Fibroblast of skin of left quadriceps (primary cell): Measurements from ENCODE around the gene ZBTB26.
"Not testable (repeated sequence)": the region's sequence is repeated elsewhere in the genome, so short reads cannot be mapped to it uniquely, and the experiment has no call there.

ENCODE experiments used
- DNase-seq, 2 experiments: peaks; one replicate each; pipeline ENCODE4 v3.0.0-alpha.2; 2013; ENCODE audit warnings: low read depth in 2 of 2

ZBTB26 gene

GRCh38 chr9:122929796-122930354 is 1.4 kb downstream of the ZBTB26 start:
- DNase-seq: no peak

GRCh38 chr9:122923947-122924346 is 7.4 kb downstream of the ZBTB26 start:
- no peak for DNase-seq

DNA sequence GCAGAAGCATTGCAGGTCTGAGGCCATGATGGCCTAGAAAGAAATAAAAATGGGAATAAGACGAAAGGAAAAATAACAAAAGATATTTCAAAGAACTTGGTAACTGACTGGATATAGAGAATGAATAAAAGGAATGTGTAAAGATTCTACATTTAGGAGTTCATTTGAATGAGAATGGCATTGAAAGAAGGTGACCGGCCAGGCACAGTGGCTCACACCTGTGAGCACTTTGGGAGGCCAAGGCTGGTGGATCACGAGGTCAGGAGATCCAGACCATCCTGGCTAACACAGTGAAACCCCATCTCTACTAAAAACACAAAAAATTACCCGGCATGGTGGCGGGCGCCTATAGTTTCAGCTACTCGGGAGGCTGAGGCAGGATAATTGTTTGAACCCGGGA is 8.6 kb downstream of the ZBTB26 start:
- DNase-seq: no peak

- no peak for DNase-seq
Observed at GRCh38 chr9:122918310-122918709, 13.0 kb downstream of the ZBTB26 start.

- peak; percentile 66 to 67 for DNase-seq
Observed at GRCh38 chr9:122912964-122913673, 18.2 kb downstream of the ZBTB26 start, which contains the start of gene ZBTB6. Gene ZBTB6 (minus strand): TSS chr9:122913323. CDS start chr9:122912072, 1,251 bp downstream.

- no peak for DNase-seq
Observed at GRCh38 chr9:122912671-122912963, 18.7 kb downstream of the ZBTB26 start.

DNA sequence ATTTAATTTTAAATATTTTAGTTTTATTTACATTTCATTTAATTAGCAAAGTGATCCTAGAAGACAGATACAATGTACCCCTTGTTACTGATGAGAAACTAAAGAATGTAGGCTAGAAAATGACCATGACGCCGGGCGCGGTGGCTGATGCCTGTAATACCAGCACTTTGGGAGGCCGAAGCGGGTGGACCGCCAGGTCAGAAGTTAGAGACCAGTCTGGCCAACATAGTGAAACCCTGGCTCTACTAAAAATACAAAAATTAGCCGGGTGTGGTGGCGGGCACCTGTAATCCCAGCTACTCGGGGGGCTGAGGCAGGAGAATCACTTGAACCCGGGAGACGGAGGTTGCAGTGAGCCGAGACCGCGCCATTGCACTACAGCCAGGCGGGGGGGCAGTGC is 25.2 kb downstream of the ZBTB26 start:
- not testable (repeated sequence) for DNase-seq

GRCh38 chr9:122904823-122905710 is 26.2 kb downstream of the ZBTB26 start, which contains the start of gene RC3H2:
Gene RC3H2 (minus strand): TSS chr9:122905359. CDS start chr9:122897509, 7,850 bp downstream.
- DNase-seq: peak; percentile 100

DNA sequence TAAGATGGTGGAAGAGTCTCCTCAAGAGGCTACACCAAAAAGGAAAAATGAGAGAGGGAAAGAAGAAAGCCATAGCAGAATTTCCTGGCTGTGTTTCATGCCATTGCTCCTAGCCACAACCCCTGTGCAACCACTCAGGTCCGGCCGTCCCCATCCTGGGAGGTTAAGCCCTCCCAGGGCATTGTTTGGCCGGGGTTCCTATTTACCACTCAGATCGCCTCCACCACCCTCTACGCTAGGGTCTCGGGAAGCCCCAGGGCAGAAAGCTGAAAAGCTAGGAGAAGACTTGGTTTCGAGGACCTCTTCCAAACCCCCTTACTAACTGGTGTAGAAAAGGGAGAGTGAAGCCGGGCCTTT is 26.9 kb downstream of the ZBTB26 start:
- DNase-seq: no peak

DNA sequence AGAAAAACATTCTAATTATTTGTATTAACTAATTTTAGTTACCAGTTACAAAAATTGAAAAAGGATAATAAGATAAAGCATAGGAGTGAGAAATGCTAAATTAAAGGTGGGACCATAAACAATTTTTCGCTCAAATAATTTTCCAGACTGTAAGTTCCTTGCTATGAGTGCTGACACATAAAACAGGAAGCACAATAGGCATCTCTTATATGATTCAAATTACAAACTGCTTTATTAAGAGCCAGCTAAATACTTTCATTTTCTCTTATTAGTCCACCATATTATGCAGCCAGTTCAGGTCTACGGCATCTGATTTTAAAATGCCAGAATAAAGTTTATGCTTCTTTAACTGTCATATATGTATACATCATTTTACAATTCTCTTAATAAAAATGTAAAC is 30.5 kb downstream of the ZBTB26 start:
- DNase-seq: no peak

DNA sequence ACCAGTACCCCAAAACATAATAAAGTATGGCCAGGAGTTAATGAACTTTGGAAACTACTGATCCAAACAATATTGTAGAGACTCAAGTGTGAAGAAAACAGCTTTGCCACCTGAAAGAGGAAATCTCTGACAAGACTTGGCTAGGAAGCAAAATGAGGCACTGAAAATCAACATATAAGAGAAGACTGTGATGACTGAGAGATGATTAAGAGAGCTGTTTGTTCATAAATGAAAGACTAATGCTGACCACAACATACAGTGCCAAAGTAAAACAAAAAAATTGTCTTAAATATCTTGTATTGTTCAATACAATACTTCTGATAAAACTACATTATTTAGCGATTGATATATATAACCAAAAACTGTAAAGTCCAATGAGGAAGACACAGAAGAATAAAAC is 33.3 kb downstream of the ZBTB26 start:
- no peak for DNase-seq

GRCh38 chr9:122888480-122888879 is 42.8 kb downstream of the ZBTB26 start:
- no peak for DNase-seq

- no peak for DNase-seq
Observed at GRCh38 chr9:122883125-122883524, 48.2 kb downstream of the ZBTB26 start.

- no peak for DNase-seq
Observed at GRCh38 chr9:122879443-122879842, 51.9 kb downstream of the ZBTB26 start.

DNA sequence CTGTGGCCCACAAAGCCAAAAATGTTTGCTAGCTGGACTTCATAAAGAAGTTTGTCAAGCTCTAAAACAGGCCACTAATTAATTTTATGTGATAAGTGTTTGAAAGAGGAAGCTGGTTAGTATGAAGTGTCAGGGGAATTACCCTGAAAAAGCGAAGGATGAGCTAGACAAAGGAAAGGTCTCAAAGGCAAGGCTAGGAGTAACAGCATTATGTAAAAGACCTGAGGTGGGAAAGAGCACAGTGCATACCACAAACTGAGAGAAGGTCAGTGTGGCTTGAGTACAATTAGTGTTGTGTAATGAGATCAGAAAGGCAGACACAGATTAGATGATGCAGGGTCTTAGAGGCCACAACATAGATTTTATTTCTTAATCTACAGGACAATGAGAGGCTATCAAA is 55.8 kb downstream of the ZBTB26 start:
- DNase-seq: no peak

DNA sequence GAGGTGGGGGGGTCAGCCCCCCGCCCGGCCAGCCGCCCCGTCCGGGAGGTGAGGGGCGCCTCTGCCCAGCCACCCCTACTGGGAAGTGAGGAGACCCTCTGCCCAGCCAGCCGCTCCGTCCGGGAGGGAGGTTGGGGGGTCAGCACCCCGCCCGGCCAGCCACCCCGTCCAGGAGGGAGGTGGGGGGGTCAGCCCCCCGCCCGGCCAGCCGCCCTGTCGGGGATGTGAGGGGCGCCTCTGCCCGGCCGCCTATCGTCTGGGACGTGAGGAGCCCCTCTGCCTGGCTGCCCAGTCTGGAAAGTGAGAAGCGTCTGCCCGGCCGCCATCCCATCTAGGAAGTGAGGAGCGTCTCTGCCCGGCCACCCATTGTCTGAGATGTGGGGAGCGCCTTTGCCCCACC is 64.0 kb downstream of the ZBTB26 start:
- not testable (repeated sequence) for DNase-seq

DNA sequence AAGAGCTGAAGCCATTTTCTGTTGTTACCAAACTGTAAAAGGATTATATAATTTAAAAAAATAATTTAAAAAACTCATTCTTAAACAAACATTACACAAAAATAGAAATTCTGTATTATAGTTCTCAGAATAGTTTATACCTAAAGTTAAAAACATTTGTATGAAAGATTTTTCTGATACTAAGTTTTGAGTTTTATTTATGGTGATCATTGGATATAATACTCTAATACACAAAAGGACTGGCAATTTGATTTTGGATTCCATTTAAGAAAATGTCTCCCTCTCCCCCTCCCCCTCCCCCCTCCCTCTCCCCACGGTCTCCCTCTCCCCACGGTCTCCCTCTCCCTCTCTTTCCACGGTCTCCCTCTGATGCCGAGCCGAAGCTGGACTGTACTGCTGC is 65.2 kb downstream of the ZBTB26 start:
- DNase-seq: no peak
